ENCODE data around the gene MON2.

DNA sequence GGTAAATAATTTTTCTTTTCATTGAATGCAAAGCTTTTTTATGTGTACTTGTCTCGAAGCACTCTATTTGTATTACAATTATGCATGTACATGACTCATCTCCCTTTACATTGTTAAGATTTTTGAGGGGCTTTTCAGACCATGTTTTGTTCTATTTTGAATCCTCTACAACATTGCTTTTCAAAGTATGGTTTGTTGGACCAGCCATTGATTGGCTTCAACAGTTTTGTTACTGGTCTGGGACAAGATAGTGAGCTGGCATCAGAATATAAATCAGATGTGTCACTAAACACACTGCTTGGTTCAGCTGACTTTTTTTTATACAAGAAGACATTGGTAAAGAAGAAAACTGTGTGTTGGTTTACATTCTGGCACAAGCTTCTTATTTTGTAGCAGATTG, 122.3 kb downstream of the MON2 start:
- no peak for TF ChIP-seq CTCF (IDR thresholded peaks at IDR 0.05; ENCODE audit: low read depth, low read length)
- no peak for TF ChIP-seq POLR2A (IDR thresholded peaks at IDR 0.05; ENCODE audit: extremely low read depth, insufficient read length)
- no peak for TF ChIP-seq MAX (IDR thresholded peaks at IDR 0.05; ENCODE audit: low read depth, low read length)
